H9 (cell line): ENCODE data around the gene ABHD15. TPM values are rescaled to one million over a fixed set of nuclear protein-coding genes. Genes with fewer than 3 reads are reported as not detected.

ENCODE experiments used
- DNase-seq: peaks from one replicate; pipeline ENCODE4 v3.0.0-alpha.2; 2017
- H2AFZ ChIP-seq: one replicate; pipeline ENCODE4 v1.6.1; 2013; ENCODE audit warnings: mild to moderate bottlenecking, low read length, control low read depth, moderate library complexity
- H2AK5ac ChIP-seq: 2 replicates; pipeline ENCODE4 v1.6.1; 2013; ENCODE audit warnings: low read length, control low read depth, mixed read lengths; ENCODE audit not compliant: insufficient read length
- H2BK120ac ChIP-seq: one replicate; pipeline ENCODE4 v1.6.1; 2013; ENCODE audit warnings: low read depth, mild to moderate bottlenecking, low read length, control low read depth, inconsistent platforms; ENCODE audit not compliant: poor library complexity, severe bottlenecking
- H2BK12ac ChIP-seq: 2 replicates; pipeline ENCODE4 v1.6.1; 2013; ENCODE audit warnings: low read length, control low read depth, mixed read lengths, low read depth; ENCODE audit not compliant: insufficient read length
- H2BK15ac ChIP-seq: 2 replicates; pipeline ENCODE4 v1.6.1; 2013; ENCODE audit warnings: low read depth, low read length, control low read depth
- H2BK20ac ChIP-seq: one replicate; pipeline ENCODE4 v1.6.1; 2013; ENCODE audit warnings: low read depth, mild to moderate bottlenecking, low read length, control low read depth, inconsistent platforms; ENCODE audit not compliant: poor library complexity, severe bottlenecking
- H2BK5ac ChIP-seq: 2 replicates; pipeline ENCODE4 v1.6.1; 2013; ENCODE audit warnings: low read length, control low read depth, mixed read lengths; ENCODE audit not compliant: insufficient read length
- H3K14ac ChIP-seq: 2 replicates; pipeline ENCODE4 v1.6.1; 2013; ENCODE audit warnings: low read length, control low read depth; ENCODE audit not compliant: insufficient read depth
- H3K18ac ChIP-seq: 2 replicates; pipeline ENCODE4 v1.6.1; 2013; ENCODE audit warnings: low read depth, mild to moderate bottlenecking, mixed read lengths, low read length, control low read depth; ENCODE audit not compliant: insufficient read length
- H3K23ac ChIP-seq: 2 replicates; pipeline ENCODE4 v1.6.1; 2013; ENCODE audit warnings: low read length, control low read depth, mixed read lengths, low read depth; ENCODE audit not compliant: insufficient read length
- H3K23me2 ChIP-seq: 2 replicates; pipeline ENCODE4 v1.6.1; 2013; ENCODE audit warnings: low read depth, mild to moderate bottlenecking, mixed read lengths, low read length, control low read depth; ENCODE audit not compliant: insufficient read length, poor library complexity, severe bottlenecking
- H3K27ac ChIP-seq: 2 replicates; pipeline ENCODE4 v1.5.1; 2013; ENCODE audit warnings: low read length, control low read depth, mixed read lengths, low read depth; ENCODE audit not compliant: insufficient read length
- H3K27me3 ChIP-seq: 2 replicates; pipeline ENCODE4 v1.6.1; 2013; ENCODE audit warnings: low read length, control low read depth, inconsistent platforms; ENCODE audit not compliant: insufficient read depth
- H3K4ac ChIP-seq: 2 replicates; pipeline ENCODE4 v1.6.1; 2013; ENCODE audit warnings: low read depth, mild to moderate bottlenecking, control low read depth, inconsistent platforms, low read length, moderate library complexity
- H3K4me1 ChIP-seq: 2 replicates; pipeline ENCODE4 v1.6.1; 2013; ENCODE audit warnings: low read length, control low read depth, inconsistent platforms; ENCODE audit not compliant: insufficient read depth
- H3K4me2 ChIP-seq: 2 replicates; pipeline ENCODE4 v1.6.1; 2013; ENCODE audit warnings: low read length, control low read depth, mixed read lengths; ENCODE audit not compliant: insufficient read length, insufficient read depth
- H3K56ac ChIP-seq: 2 replicates; pipeline ENCODE4 v1.6.1; 2013; ENCODE audit warnings: low read depth, mild to moderate bottlenecking, mixed read lengths, low read length, control low read depth; ENCODE audit not compliant: insufficient read length
- H3K79me1 ChIP-seq: 2 replicates; pipeline ENCODE4 v1.6.1; 2013; ENCODE audit warnings: low read depth, mild to moderate bottlenecking, moderate library complexity, low read length, control low read depth, inconsistent platforms; ENCODE audit not compliant: insufficient read depth, poor library complexity, severe bottlenecking
- H3K79me2 ChIP-seq: 2 replicates; pipeline ENCODE4 v1.6.1; 2013; ENCODE audit warnings: low read length, control low read depth, inconsistent platforms; ENCODE audit not compliant: insufficient read depth
- H3K9ac ChIP-seq: 2 replicates; pipeline ENCODE4 v1.6.1; 2013; ENCODE audit warnings: low read length, control low read depth, mixed read lengths; ENCODE audit not compliant: insufficient read length; ENCODE audit errors: extremely low read depth
- H3K9me3 ChIP-seq: one replicate; pipeline ENCODE4 v1.6.1; 2013; ENCODE audit warnings: low read depth, low read length, inconsistent platforms; ENCODE audit not compliant: control insufficient read depth
- H3T11ph ChIP-seq: one replicate; pipeline ENCODE4 v1.6.1; 2013; ENCODE audit warnings: mild to moderate bottlenecking, low read length, control low read depth, inconsistent platforms
- H4K20me1 ChIP-seq: one replicate; pipeline ENCODE4 v1.6.1; 2013; ENCODE audit not compliant: control insufficient read depth, insufficient read length, insufficient read depth
- H4K5ac ChIP-seq: 2 replicates; pipeline ENCODE4 v1.6.1; 2013; ENCODE audit warnings: low read depth, mild to moderate bottlenecking, mixed read lengths, low read length, control low read depth; ENCODE audit not compliant: insufficient read length
- H4K8ac ChIP-seq: replicated peaks from 2 replicates; pipeline ENCODE4 v1.6.1; 2013; ENCODE audit warnings: low read length, control low read depth, mixed read lengths, low read depth; ENCODE audit not compliant: insufficient read length
- H4K91ac ChIP-seq: 2 replicates; pipeline ENCODE4 v1.6.1; 2013; ENCODE audit warnings: low read depth, mild to moderate bottlenecking, moderate library complexity, mixed read lengths, low read length, control low read depth; ENCODE audit not compliant: insufficient read length
- H3K27ac Mint-ChIP-seq, 3 experiments: 2 replicates in 2 of 3; 3 replicates in 1 of 3; pipeline ENCODE4 v1.8.0; 2020 to 2021; ENCODE audit warnings: mixed read lengths in 3 of 3, mild to moderate bottlenecking in 1 of 3, moderate library complexity in 1 of 3
- H3K27me3 Mint-ChIP-seq: 2 replicates; pipeline ENCODE4 v1.8.0; 2021; ENCODE audit warnings: low read depth, mild to moderate bottlenecking, moderate library complexity, mixed read lengths
- H3K36me3 Mint-ChIP-seq, 3 experiments: 2 replicates in 2 of 3; 3 replicates in 1 of 3; pipeline ENCODE4 v1.8.0; 2020 to 2021; ENCODE audit warnings: low read depth in 3 of 3, mixed read lengths in 3 of 3; ENCODE audit not compliant: insufficient read depth in 1 of 3
- H3K4me1 Mint-ChIP-seq, 2 experiments: 2 replicates each; pipeline ENCODE4 v1.8.0; 2020; ENCODE audit warnings: mixed read lengths in 2 of 2
- H3K4me3 Mint-ChIP-seq, 2 experiments: 2 replicates in 1 of 2; 3 replicates in 1 of 2; pipeline ENCODE4 v1.8.0; 2020 to 2021; ENCODE audit warnings: mild to moderate bottlenecking in 2 of 2, mixed read lengths in 2 of 2, moderate library complexity in 1 of 2
- H3K9me3 Mint-ChIP-seq, 2 experiments: 2 replicates in 1 of 2; 3 replicates in 1 of 2; pipeline ENCODE4 v1.8.0; 2020; ENCODE audit warnings: mild to moderate bottlenecking in 2 of 2, mixed read lengths in 2 of 2, moderate library complexity in 1 of 2
- whole genome bisulfite sequencing: extraction: QIAGEN DNeasy Blood & Tissue Kit; methylation state at CpG from one replicate; pipeline ENCODE4 v1.1.7; 2013; ENCODE audit warnings: missing lambda C conversion rate, low lambda C conversion rate, mixed read lengths; ENCODE audit not compliant: insufficient read length; ENCODE audit errors: extremely low coverage; 5-methylcytosine and 5-hydroxymethylcytosine counted together
- total RNA-seq: library from RNA; stranded (reverse); gene quantifications from 2 replicates; pipeline ENCODE4 v1.2.1, GENCODE V29; 2021
- TF ChIP-seq, protein P1 (sequence below): fragments of 200-600 bp; sonication (generic); conservative IDR thresholded peaks from 3 replicates; pipeline ENCODE4 v1.8.0; 2021; ENCODE audit warnings: antibody characterized with exemption, mild to moderate bottlenecking

ABHD15 gene
- total RNA-seq, 1 experiment from 2014 or later, result 2.5 TPM

DNA sequence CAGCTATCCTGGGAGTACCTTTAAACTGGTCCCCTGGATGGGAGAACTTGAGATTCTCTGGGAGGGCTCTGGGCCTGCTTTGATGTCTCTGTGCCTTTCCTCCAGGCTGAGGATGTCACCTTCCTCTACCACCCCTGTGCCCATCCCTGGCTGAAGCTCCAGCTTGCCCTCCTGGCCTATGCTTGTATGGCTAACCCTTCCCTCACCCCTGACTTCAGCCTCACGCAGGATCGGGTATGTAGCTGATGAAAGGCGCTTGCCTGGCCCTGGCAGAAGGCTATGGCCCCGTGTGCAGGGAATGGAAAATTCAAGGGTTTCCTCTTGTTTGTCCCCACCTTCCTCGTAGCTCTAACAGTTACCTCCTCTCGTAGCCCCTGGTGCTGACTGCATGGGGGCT is 4.6 kb upstream of the ABHD15 start:
- Histone ChIP-seq H2BK120ac (no peak overlapping the region), H3K4me2 (no peak overlapping the region), H3K79me1 (no peaks in the 10 kb centered on the region), H3K9me3 (no peaks in the 10 kb centered on the region), H3K79me2 (no peaks in the 10 kb centered on the region), H3K27me3 (no peaks in the 10 kb centered on the region; the same call in 1 of the 2 replicates), H3K14ac (no peak overlapping the region), H2AFZ (no peak overlapping the region), H2BK5ac (no peak overlapping the region), H2AK5ac (no peak overlapping the region), H3K23ac (no peak overlapping the region), H4K20me1 (peaks cover 1% of the 10 kb centered on the region), H3K4ac (no peak overlapping the region), H2BK15ac (no peak overlapping the region), H2BK12ac (no peak overlapping the region), H3K18ac (no peak overlapping the region), H3K9ac (no peak overlapping the region), H2BK20ac (no peak overlapping the region), H4K5ac (no peak overlapping the region), H3T11ph (no peak overlapping the region), H3K23me2 (peaks cover 23% of the 10 kb centered on the region), H3K4me1 (no peaks in the 10 kb centered on the region), H4K91ac (no peak overlapping the region), H3K56ac (no peak overlapping the region), H3K27ac (no peak overlapping the region), H4K8ac (no peak overlapping the region)
- Mint-ChIP-seq H3K36me3 (peaks cover 10 to 33% (median 25%) of the 10 kb centered on the region in 3 experiments; a peak in 6 of 7 replicates), H3K27me3 (peaks cover 21% of the 10 kb centered on the region), H3K27ac (no peak overlapping the region), H3K4me3 (no peak overlapping the region), H3K9me3 (no peaks in the 10 kb centered on the region; a peak in 1 of 5 replicates), H3K4me1 (peaks cover 8 to 15% of the 10 kb centered on the region in 2 experiments)
- DNase-seq, result no peak
- TF ChIP-seq, protein P1, sequence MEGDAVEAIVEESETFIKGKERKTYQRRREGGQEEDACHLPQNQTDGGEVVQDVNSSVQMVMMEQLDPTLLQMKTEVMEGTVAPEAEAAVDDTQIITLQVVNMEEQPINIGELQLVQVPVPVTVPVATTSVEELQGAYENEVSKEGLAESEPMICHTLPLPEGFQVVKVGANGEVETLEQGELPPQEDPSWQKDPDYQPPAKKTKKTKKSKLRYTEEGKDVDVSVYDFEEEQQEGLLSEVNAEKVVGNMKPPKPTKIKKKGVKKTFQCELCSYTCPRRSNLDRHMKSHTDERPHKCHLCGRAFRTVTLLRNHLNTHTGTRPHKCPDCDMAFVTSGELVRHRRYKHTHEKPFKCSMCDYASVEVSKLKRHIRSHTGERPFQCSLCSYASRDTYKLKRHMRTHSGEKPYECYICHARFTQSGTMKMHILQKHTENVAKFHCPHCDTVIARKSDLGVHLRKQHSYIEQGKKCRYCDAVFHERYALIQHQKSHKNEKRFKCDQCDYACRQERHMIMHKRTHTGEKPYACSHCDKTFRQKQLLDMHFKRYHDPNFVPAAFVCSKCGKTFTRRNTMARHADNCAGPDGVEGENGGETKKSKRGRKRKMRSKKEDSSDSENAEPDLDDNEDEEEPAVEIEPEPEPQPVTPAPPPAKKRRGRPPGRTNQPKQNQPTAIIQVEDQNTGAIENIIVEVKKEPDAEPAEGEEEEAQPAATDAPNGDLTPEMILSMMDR, result no peak
- WGBS, result no CpG with 5 or more reads among the region's 6 CpGs
